Left ventricle myocardium inferior (tissue), 1 donor: ENCODE results near the gene RIPOR2. TPM values are rescaled to one million over a fixed set of nuclear protein-coding genes. Genes with fewer than 3 reads are reported as not detected.
"Not testable (repeated sequence)": the region's sequence is repeated elsewhere in the genome, so short reads cannot be mapped to it uniquely, and the experiment has no call there.

Experiments used
- DNase-seq: peaks from one replicate; pipeline ENCODE4 v3.0.0-alpha.2; 2020
- H3K27ac ChIP-seq: fragments of 200-600 bp; replicated peaks from 2 replicates; pipeline ENCODE4 v1.8.0; 2021
- H3K27me3 ChIP-seq: fragments of 200-600 bp; 2 replicates; pipeline ENCODE4 v1.8.0; 2021; ENCODE audit warnings: low read depth
- H3K36me3 ChIP-seq: fragments of 200-600 bp; 2 replicates; pipeline ENCODE4 v1.8.0; 2021
- H3K4me1 ChIP-seq: fragments of 200-600 bp; 2 replicates; pipeline ENCODE4 v1.8.0; 2021
- H3K4me3 ChIP-seq: fragments of 200-600 bp; 2 replicates; pipeline ENCODE4 v1.8.0; 2021; ENCODE audit warnings: mild to moderate bottlenecking, moderate library complexity
- H3K9me3 ChIP-seq: fragments of 200-600 bp; replicated peaks from 2 replicates; pipeline ENCODE4 v1.8.0; 2021
- intact Hi-C: fragments of 100-400 bp; cut with micrococcal nuclease; formaldehyde crosslinking; loops from one replicate; pipeline ENCODE4 v1.11.0; 2022
- total RNA-seq: library from RNA; stranded (reverse); fragmentation: NEBNext Ultra II Directional; extraction: Animal tissue kit (Norgen Biotek cat#: 25700); gene quantifications from one replicate; pipeline ENCODE4 v1.2.1, GENCODE V29; 2021
- TF ChIP-seq, protein P1 (sequence below): fragments of 200-600 bp; IDR thresholded peaks from 2 replicates; pipeline ENCODE4 v1.8.0; 2021; ENCODE audit warnings: antibody characterized with exemption, mild to moderate bottlenecking, borderline replicate concordance
- donor health status: DM: no; HTN: yes; CAD: no; lungs with severe emphysema.

RIPOR2 gene
- total RNA-seq, 1 donor from 2014 or later = 3.1 TPM

DNA sequence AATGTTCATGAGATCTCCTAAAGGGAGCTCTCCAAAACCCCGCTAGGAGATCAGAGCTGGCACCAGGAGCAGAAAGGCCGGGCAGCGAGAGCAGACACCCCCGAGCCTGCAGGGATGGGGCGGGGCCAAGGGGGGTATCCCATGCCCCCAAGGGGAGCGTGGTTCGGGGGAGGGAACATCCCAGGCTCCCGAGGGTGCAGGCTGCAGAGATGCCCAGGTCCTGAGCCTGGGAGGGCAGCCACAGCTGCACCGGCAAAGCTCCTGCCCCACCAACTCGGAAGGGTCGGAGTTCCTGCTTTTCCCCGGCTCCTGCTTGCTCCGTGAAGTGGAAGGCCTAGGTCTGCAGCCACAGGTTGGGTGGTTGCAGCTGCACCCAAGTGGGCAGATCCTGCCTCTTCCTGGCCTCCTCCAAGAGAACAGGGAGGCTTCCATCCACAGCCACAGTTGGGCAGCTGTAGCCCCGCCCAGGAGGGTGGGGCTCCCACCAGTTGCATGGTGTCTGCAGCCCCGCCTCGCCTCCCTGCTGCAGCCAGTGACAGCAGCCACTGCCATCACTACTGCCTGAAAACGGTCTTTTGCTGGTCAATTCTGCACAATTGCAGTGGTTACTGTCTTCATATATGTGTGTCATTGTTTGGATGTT is 174.4 kb downstream of the RIPOR2 start:
- H3K9me3 ChIP-seq = no peaks in the 10 kb centered on the region
- no peak overlapping the region for H3K4me3 ChIP-seq
- no peak for DNase-seq
- no peaks in the 10 kb centered on the region for H3K36me3 ChIP-seq
- TF ChIP-seq, protein P1, sequence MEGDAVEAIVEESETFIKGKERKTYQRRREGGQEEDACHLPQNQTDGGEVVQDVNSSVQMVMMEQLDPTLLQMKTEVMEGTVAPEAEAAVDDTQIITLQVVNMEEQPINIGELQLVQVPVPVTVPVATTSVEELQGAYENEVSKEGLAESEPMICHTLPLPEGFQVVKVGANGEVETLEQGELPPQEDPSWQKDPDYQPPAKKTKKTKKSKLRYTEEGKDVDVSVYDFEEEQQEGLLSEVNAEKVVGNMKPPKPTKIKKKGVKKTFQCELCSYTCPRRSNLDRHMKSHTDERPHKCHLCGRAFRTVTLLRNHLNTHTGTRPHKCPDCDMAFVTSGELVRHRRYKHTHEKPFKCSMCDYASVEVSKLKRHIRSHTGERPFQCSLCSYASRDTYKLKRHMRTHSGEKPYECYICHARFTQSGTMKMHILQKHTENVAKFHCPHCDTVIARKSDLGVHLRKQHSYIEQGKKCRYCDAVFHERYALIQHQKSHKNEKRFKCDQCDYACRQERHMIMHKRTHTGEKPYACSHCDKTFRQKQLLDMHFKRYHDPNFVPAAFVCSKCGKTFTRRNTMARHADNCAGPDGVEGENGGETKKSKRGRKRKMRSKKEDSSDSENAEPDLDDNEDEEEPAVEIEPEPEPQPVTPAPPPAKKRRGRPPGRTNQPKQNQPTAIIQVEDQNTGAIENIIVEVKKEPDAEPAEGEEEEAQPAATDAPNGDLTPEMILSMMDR = no peak
- intact Hi-C loops = no loop called here
- H3K27ac ChIP-seq = no peak overlapping the region
- no peaks in the 10 kb centered on the region for H3K4me1 ChIP-seq
- no peaks in the 10 kb centered on the region for H3K27me3 ChIP-seq

DNA sequence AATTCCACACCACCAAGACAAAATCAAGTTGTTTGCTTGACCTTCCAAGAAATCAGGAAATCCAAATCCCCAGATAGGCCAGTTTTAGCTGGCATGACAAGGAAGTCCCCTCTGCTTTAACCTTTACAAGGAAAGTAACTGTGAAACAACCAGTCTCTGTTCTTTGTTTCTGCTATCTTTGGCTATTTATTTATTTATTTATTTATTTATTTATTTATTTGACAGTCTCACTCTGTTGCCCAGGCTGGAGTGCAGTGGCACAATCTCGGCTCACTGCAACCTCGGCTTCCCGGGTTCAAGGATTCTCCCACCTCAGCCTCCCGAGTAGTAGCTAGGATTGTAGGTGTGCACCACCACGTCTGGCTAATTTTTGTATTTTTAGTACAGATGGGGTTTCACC is 175.6 kb downstream of the RIPOR2 start:
- Histone ChIP-seq H3K4me1 (no peaks in the 10 kb centered on the region), H3K27ac (no peak overlapping the region), H3K27me3 (no peaks in the 10 kb centered on the region), H3K36me3 (no peaks in the 10 kb centered on the region), H3K4me3 (no peak overlapping the region), H3K9me3 (no peaks in the 10 kb centered on the region)
- DNase-seq = no peak
- intact Hi-C loops = no loop called here
- TF ChIP-seq, protein P1 = no peak

DNA sequence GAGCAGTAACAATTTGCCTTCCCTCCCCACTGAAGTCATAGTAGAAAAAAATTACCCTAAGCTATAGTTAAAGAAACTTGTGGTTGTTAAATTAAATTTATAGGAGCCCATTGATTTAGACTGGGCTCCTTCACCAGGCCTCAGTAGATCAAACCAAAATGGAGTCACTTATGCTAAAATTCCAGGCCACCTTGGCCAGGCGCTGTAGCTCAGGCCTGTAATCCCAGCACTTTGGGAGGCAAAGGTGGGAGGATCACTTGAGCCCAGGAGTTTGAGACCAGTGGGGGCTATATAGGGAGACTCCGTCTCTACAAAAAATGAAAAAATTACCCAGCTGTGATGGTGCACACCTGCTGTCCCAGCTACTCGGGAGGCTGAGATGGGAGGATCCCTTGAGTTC is 176.0 kb downstream of the RIPOR2 start:
- no peak overlapping the region for H3K27ac ChIP-seq
- intact Hi-C loops = no loop called here
- TF ChIP-seq, protein P1 = no peak
- no peaks in the 10 kb centered on the region for H3K27me3 ChIP-seq
- no peak for DNase-seq
- no peak overlapping the region for H3K4me3 ChIP-seq
- H3K9me3 ChIP-seq = no peaks in the 10 kb centered on the region
- no peaks in the 10 kb centered on the region for H3K36me3 ChIP-seq
- no peaks in the 10 kb centered on the region for H3K4me1 ChIP-seq

DNA sequence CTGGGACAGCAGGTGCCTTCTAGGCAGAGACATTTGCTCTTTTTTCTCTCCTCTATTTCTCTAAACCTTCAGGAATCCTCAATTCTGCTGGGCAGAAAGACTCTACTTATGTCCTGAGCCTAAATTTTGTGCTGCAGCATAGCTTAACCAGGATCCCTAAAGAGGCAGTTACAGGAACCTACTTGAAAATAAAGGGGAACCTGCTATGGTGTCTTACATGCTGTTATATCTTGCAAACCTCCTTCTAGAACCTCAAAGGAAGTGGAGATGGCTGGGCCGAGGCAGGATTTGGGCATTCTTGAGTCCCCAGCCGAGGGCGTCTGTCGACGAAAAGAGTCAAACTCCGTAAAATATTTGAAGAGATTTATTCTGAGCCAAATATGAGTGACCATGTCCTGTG is 178.1 kb downstream of the RIPOR2 start:
- DNase-seq = no peak
- H3K27me3 ChIP-seq = no peaks in the 10 kb centered on the region
- H3K9me3 ChIP-seq = no peaks in the 10 kb centered on the region
- H3K27ac ChIP-seq = no peak overlapping the region
- TF ChIP-seq, protein P1 = no peak
- H3K4me1 ChIP-seq = no peaks in the 10 kb centered on the region
- no peak overlapping the region for H3K4me3 ChIP-seq
- H3K36me3 ChIP-seq = no peaks in the 10 kb centered on the region
- intact Hi-C loops = no loop called here

DNA sequence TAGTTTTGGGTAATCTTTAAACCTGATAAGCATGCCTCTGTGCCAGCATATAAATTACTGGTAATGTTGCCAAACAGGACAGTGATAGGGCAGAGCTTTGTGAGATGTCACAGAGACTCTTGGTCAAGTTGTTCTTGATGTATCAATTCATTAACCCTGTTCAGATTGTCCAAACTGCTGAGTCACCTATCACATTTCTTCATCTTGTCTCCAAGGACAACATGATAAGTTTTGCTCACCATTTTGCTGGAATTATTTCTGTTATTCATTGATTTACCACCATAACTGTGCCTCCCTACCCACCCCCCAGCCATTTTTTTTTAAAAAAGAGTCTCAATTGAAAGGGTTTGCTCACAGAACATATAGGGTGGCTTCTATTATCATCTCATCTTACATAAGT is 180.5 kb downstream of the RIPOR2 start:
- TF ChIP-seq, protein P1 = no peak
- H3K36me3 ChIP-seq = no peaks in the 10 kb centered on the region
- intact Hi-C loops = no loop called here
- no peaks in the 10 kb centered on the region for H3K4me1 ChIP-seq
- no peak overlapping the region for H3K27ac ChIP-seq
- H3K27me3 ChIP-seq = no peaks in the 10 kb centered on the region
- H3K4me3 ChIP-seq = no peak overlapping the region
- H3K9me3 ChIP-seq = no peaks in the 10 kb centered on the region
- no peak for DNase-seq

DNA sequence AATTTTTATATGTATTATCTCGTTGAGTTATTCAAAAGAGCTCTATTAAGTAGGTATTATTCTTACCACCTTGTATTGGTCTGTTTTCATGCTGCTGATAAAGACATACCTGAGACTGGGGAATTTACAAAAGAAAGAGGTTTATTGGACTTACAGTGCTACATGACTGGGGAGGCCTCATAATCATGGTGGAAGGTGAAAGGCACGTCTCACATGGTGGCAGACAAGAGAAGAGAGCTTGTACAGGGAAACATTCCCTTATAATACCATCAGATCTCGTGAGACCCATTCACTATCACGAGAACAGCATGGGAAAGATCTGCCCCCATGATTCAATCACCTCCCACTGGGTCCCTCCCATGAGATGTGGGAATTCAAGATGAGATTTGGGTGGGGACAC is 181.4 kb downstream of the RIPOR2 start:
- H3K4me1 ChIP-seq, H3K27ac ChIP-seq, intact Hi-C loops, H3K27me3 ChIP-seq, DNase-seq, H3K4me3 ChIP-seq, H3K36me3 ChIP-seq, H3K9me3 ChIP-seq: not testable (repeated sequence)

Other genes with a start within 250 kb of the RIPOR2 start
- 40.4 TPM for gene C6orf62, start 216.8 kb downstream of the RIPOR2 start, total RNA-seq
- 8.1 TPM for gene GMNN, start 161.0 kb downstream of the RIPOR2 start, total RNA-seq
- gene ARMH2, start 137.0 kb downstream of the RIPOR2 start, total RNA-seq = not detected